ENCODE data around the gene JAM3. TPM values are rescaled to one million over a fixed set of nuclear protein-coding genes. Genes with fewer than 3 reads are reported as not detected.

Gene JAM3
- total RNA-seq, 1 donor from 2014 or later, result 68.1 TPM

GRCh38 chr11:134199531-134199930 is 130.7 kb downstream of the JAM3 start:
- no peaks in the 10 kb centered on the region for H3F3A ChIP-seq (ENCODE audit: low read depth)
- no peaks in the 10 kb centered on the region for H3K79me2 ChIP-seq (ENCODE audit: low read depth)
- H3K27me3 Mint-ChIP-seq (ENCODE audit: insufficient read depth, low read depth), result no peaks in the 10 kb centered on the region
- H3K27ac Mint-ChIP-seq, result no peak overlapping the region
- no peak for TF ChIP-seq EZH2phosphoT487 (IDR thresholded peaks at IDR 0.05)
- TF ChIP-seq, protein P1, sequence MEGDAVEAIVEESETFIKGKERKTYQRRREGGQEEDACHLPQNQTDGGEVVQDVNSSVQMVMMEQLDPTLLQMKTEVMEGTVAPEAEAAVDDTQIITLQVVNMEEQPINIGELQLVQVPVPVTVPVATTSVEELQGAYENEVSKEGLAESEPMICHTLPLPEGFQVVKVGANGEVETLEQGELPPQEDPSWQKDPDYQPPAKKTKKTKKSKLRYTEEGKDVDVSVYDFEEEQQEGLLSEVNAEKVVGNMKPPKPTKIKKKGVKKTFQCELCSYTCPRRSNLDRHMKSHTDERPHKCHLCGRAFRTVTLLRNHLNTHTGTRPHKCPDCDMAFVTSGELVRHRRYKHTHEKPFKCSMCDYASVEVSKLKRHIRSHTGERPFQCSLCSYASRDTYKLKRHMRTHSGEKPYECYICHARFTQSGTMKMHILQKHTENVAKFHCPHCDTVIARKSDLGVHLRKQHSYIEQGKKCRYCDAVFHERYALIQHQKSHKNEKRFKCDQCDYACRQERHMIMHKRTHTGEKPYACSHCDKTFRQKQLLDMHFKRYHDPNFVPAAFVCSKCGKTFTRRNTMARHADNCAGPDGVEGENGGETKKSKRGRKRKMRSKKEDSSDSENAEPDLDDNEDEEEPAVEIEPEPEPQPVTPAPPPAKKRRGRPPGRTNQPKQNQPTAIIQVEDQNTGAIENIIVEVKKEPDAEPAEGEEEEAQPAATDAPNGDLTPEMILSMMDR (IDR thresholded peaks at IDR 0.05), result no peak
- TF ChIP-seq EZH2 (IDR thresholded peaks at IDR 0.05), result no peak
- H4K20me1 ChIP-seq (ENCODE audit: low read depth), result no peaks in the 10 kb centered on the region
- H3K36me3 Mint-ChIP-seq, result peaks cover 36% of the 10 kb centered on the region
- no peaks in the 10 kb centered on the region for H3K4me1 ChIP-seq
- H3K36me3 ChIP-seq, result peaks cover 27% of the 10 kb centered on the region
- no peaks in the 10 kb centered on the region for H3K27me3 ChIP-seq
- peaks cover 1% of the 10 kb centered on the region for H3K4me1 Mint-ChIP-seq
- H3K9me3 ChIP-seq (ENCODE audit: low read depth), result no peaks in the 10 kb centered on the region
- no peak overlapping the region for H3K9ac ChIP-seq
- H3K9me3 Mint-ChIP-seq, result no peaks in the 10 kb centered on the region
- DNase-seq (ENCODE audit: low spot score), result no peak
- H3K27ac ChIP-seq, result no peak overlapping the region
- no peak overlapping the region for H3K4me3 ChIP-seq
- H3K4me3 Mint-ChIP-seq, result no peak overlapping the region
- no peak overlapping the region for H3K4me2 ChIP-seq
- no peak overlapping the region for H2AFZ ChIP-seq (replicated peaks)

DNA sequence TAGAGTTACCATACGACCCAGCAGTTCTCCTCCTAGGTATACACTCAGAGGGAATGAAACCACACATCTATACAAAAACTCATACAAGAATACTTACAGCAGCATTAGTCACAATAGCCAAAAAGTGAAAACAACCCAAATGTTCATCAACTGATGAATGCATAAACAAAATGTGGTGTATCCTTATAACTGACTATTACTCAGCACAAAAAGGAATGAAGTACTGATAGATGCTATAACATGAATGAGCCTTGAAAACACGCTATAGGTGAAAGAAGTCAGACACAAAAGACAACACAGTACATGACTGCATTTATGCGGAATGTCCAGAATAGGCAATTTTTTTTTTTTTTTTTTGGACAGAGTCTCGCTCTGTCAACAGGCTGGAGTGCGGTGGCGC is 131.8 kb downstream of the JAM3 start:
- Histone ChIP-seq H3K4me1 (no peaks in the 10 kb centered on the region), H3F3A (ENCODE audit: low read depth) (no peaks in the 10 kb centered on the region), H3K79me2 (ENCODE audit: low read depth) (no peaks in the 10 kb centered on the region), H3K9ac (no peak overlapping the region), H3K9me3 (ENCODE audit: low read depth) (no peaks in the 10 kb centered on the region), H3K4me3 (no peak overlapping the region), H3K4me2 (no peak overlapping the region), H2AFZ (replicated peaks) (no peak overlapping the region), H4K20me1 (ENCODE audit: low read depth) (no peaks in the 10 kb centered on the region), H3K27ac (no peak overlapping the region), H3K36me3 (peaks cover 17% of the 10 kb centered on the region), H3K27me3 (no peaks in the 10 kb centered on the region)
- Mint-ChIP-seq H3K4me3 (no peak overlapping the region), H3K36me3 (peaks cover 41% of the 10 kb centered on the region), H3K27me3 (ENCODE audit: insufficient read depth, low read depth) (no peaks in the 10 kb centered on the region), H3K4me1 (no peaks in the 10 kb centered on the region), H3K27ac (no peak overlapping the region), H3K9me3 (no peaks in the 10 kb centered on the region)
- no peak for DNase-seq (ENCODE audit: low spot score)
- TF ChIP-seq, protein P1 (IDR thresholded peaks at IDR 0.05), result no peak
- TF ChIP-seq EZH2 (IDR thresholded peaks at IDR 0.05) (no peak), EZH2phosphoT487 (IDR thresholded peaks at IDR 0.05) (no peak)

Other genes with a start within 250 kb of the JAM3 start
- gene SPATA19, start 223.6 kb upstream of the JAM3 start, total RNA-seq (ENCODE audit: low replicate concordance), result not detected in 2 replicates
- gene IGSF9B, start 112.1 kb upstream of the JAM3 start, total RNA-seq (ENCODE audit: low replicate concordance), result 1.3 and 5.4 TPM in 2 replicates
- gene NCAPD3, start 154.9 kb downstream of the JAM3 start, total RNA-seq (ENCODE audit: low replicate concordance), result 41.0 and 45.0 TPM in 2 replicates
- 17.6 and 19.5 TPM in 2 replicates for gene VPS26B, start 155.6 kb downstream of the JAM3 start, total RNA-seq (ENCODE audit: low replicate concordance)
- 76.0 and 109 TPM in 2 replicates for gene THYN1, start 184.3 kb downstream of the JAM3 start, total RNA-seq (ENCODE audit: low replicate concordance)
- 34.5 and 48.4 TPM in 2 replicates for gene ACAD8, start 184.5 kb downstream of the JAM3 start, total RNA-seq (ENCODE audit: low replicate concordance)
- 0.09 TPM in 1 of 2 replicates, not detected in the other for gene GLB1L3, start 207.3 kb downstream of the JAM3 start, total RNA-seq (ENCODE audit: low replicate concordance)